ENCODE data around the gene MCAM.

The MCAM gene

GRCh38 chr11:119266063-119266462 is 50.9 kb downstream of the MCAM start:
- TF ChIP-seq CTCF (IDR thresholded peaks at IDR 0.05; ENCODE audit: insufficient read depth, low read depth, low read length, missing control alignments), result no peak
- H3K4me3 ChIP-seq (ENCODE audit: low read depth, low read length), result no peak overlapping the region
- no peak for DNase-seq (ENCODE audit: low read depth)

GRCh38 chr11:119263352-119263940 is 53.5 kb downstream of the MCAM start:
- H3K4me3 ChIP-seq (ENCODE audit: low read depth, low read length), result peak overlapping the region; percentile 28; the same call in 1 of the 2 replicates
- TF ChIP-seq CTCF (IDR thresholded peaks at IDR 0.05; ENCODE audit: insufficient read depth, low read depth, low read length, missing control alignments), result no peak
- DNase-seq (ENCODE audit: low read depth), result peak; percentile 51

GRCh38 chr11:119262668-119263351 is 54.1 kb downstream of the MCAM start:
- TF ChIP-seq CTCF (IDR thresholded peaks at IDR 0.05; ENCODE audit: insufficient read depth, low read depth, low read length, missing control alignments), result no peak
- DNase-seq (ENCODE audit: low read depth), result peak; percentile 70
- peak overlapping the region; percentile 33 for H3K4me3 ChIP-seq (ENCODE audit: low read depth, low read length)

- no peak for TF ChIP-seq CTCF (IDR thresholded peaks at IDR 0.05; ENCODE audit: insufficient read depth, low read depth, low read length, missing control alignments)
- peak overlapping the region; percentile 53; the same call in 1 of the 2 replicates for H3K4me3 ChIP-seq (ENCODE audit: low read depth, low read length)
- peak; percentile 26 for DNase-seq (ENCODE audit: low read depth)
These were observed 57.9 kb downstream of the MCAM start for GRCh38 chr11:119258983-119259382.

All from GM12865 (cell line).